ENCODE results near the gene SFI1. TPM values are rescaled to one million over a fixed set of nuclear protein-coding genes. Genes with fewer than 3 reads are reported as not detected.

SFI1 gene
- total and polyA plus RNA-seq, 2 of the 8 experiments (the other 6 are each of a cell fraction or from before 2014, with no cell fraction given): 10.4 to 30.1 TPM

- TF ChIP-seq CHD7 (IDR thresholded peaks at IDR 0.05; ENCODE audit: insufficient replicate concordance, low read length): no peak
- TF ChIP-seq GABPA (IDR thresholded peaks at IDR 0.05; ENCODE audit: borderline replicate concordance, insufficient read depth, low read length): no peak
- TF ChIP-seq ATF2 (IDR thresholded peaks at IDR 0.05; ENCODE audit: low read length): no peak
- no peak for TF ChIP-seq HDAC6 (IDR thresholded peaks at IDR 0.05; ENCODE audit: low read depth, low read length)
- TF ChIP-seq TAF1 (IDR thresholded peaks at IDR 0.05; ENCODE audit: low read depth, low read length): no peak
Measured at GRCh38 chr22:31447337-31447736, 49.0 kb upstream of the SFI1 start (continued).
